Body of pancreas (tissue), 4 donors: Measurements from ENCODE around the gene GATA3. TPM values are rescaled to one million over a fixed set of nuclear protein-coding genes. Genes with fewer than 3 reads are reported as not detected.

ENCODE experiments used
- ATAC-seq: fragments of 150-250 bp; one replicate; pipeline ENCODE4 v1.9.1; 2016
- DNase-seq, 4 donors: peaks; one replicate each; pipeline ENCODE4 v3.0.0-alpha.2; 2019
- H3K27ac ChIP-seq, 4 donors: fragments of 200-600 bp; sonication (generic); 1 replicate in 3 of 4; 2 replicates in 1 of 4; pipeline versions ENCODE4 v1.5.1 to v1.6.1; 2016 to 2019; ENCODE audit warnings: mild to moderate bottlenecking in 1 of 4, mixed read lengths in 1 of 4, moderate library complexity in 1 of 4
- H3K27me3 ChIP-seq, 2 donors: fragments of 200-600 bp; sonication (generic); one replicate each; pipeline ENCODE4 v1.6.0; 2016; ENCODE audit warnings: mild to moderate bottlenecking in 1 of 2
- H3K36me3 ChIP-seq, 2 donors: fragments of 200-600 bp; sonication (generic); replicated peaks in 1 of 2; 2 replicates each; pipeline ENCODE4 v1.5.1; 2016; ENCODE audit warnings: low read depth in 2 of 2; ENCODE audit not compliant: insufficient read depth in 1 of 2
- H3K4me1 ChIP-seq: fragments of 200-600 bp; sonication (generic); one replicate; pipeline ENCODE4 v1.6.0; 2016
- H3K4me3 ChIP-seq, 2 donors: fragments of 200-600 bp; sonication (generic); 1 replicate in 1 of 2; 2 replicates in 1 of 2; pipeline ENCODE4 v1.5.1; 2016 to 2019
- H3K9me3 ChIP-seq, 3 donors: fragments of 200-600 bp; sonication (generic); 1 replicate in 2 of 3; 2 replicates in 1 of 3; pipeline ENCODE4 v1.5.1; 2016
- POLR2A ChIP-seq, 3 donors: fragments of 450-650 bp; IDR thresholded peaks; one replicate each; pipeline ENCODE4 v1.6.1; 2016; ENCODE audit warnings: antibody characterized with exemption in 3 of 3, mild to moderate bottlenecking in 2 of 3
- WGBS, 2 donors: methylation state at CpG; one replicate each; pipeline ENCODE4 v1.1.5; 2017; 5-methylcytosine and 5-hydroxymethylcytosine counted together
- intact Hi-C: fragments of 100-400 bp; cut with DNase I; formaldehyde crosslinking; loops from one replicate; pipeline ENCODE4 v1.15.1; 2023
- total RNA-seq, 2 donors: library from RNA; depleted of rRNA; stranded (reverse); fragments of >200 nt; gene quantifications; one replicate each; pipeline ENCODE4 v1.1.0, GENCODE V29; 2016
- TF ChIP-seq, protein P1 (sequence below), 7 experiments: fragments of 450-650 bp in 4 of 7; fragments of 200-600 bp in 3 of 7; sonication (generic) in 3 of 7; IDR thresholded peaks; one replicate each; pipeline ENCODE4 v1.5.1; 2016 to 2019; ENCODE audit warnings: antibody characterized with exemption in 7 of 7

GATA3 gene
- total RNA-seq, 2 donors from 2014 or later, result 0.26 to 0.66 TPM

DNA sequence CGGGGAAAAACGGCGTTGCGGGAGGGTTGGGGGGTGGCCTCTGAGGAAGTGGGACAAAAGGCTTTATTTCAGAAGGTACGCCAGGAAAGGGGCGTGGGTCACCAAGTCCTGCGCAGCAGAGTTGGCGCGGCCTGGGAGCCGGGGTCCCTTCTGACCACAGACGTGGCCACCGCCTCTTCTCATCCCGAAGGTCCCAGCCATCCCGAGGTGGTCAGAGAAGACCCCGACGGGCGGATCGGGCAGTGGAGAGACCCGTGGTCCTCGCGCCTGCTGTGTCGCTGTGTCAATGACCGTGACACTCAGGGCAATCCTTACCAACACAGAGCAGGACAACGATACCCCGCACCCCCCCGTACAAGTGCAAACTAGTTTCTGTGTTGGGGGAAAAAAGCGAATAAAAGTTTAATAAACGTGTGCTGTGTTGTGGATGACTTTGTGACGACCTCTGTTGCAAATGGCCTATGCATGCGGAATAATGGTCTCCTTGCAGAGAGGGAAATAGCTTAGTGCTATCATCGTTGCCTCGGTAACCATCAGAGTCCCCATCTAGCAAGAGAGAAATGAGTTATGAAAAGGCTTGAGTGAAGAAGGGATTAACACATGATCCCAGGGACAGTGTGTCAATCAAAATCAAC, 19.4 kb upstream of the GATA3 start:
- no peaks in the 10 kb centered on the region for H3K9me3 ChIP-seq
- no peak overlapping the region for H3K27ac ChIP-seq
- DNase-seq (no peak), ATAC-seq (no peak)
- TF ChIP-seq, protein P1, sequence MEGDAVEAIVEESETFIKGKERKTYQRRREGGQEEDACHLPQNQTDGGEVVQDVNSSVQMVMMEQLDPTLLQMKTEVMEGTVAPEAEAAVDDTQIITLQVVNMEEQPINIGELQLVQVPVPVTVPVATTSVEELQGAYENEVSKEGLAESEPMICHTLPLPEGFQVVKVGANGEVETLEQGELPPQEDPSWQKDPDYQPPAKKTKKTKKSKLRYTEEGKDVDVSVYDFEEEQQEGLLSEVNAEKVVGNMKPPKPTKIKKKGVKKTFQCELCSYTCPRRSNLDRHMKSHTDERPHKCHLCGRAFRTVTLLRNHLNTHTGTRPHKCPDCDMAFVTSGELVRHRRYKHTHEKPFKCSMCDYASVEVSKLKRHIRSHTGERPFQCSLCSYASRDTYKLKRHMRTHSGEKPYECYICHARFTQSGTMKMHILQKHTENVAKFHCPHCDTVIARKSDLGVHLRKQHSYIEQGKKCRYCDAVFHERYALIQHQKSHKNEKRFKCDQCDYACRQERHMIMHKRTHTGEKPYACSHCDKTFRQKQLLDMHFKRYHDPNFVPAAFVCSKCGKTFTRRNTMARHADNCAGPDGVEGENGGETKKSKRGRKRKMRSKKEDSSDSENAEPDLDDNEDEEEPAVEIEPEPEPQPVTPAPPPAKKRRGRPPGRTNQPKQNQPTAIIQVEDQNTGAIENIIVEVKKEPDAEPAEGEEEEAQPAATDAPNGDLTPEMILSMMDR (IDR thresholded peaks at IDR 0.05), result no peak
- no peak for TF ChIP-seq POLR2A (IDR thresholded peaks at IDR 0.05)
- peaks cover 29% of the 10 kb centered on the region for H3K4me1 ChIP-seq
- H3K27me3 ChIP-seq, result peaks cover 7 to 56% of the 10 kb centered on the region in 2 donors
- H3K4me3 ChIP-seq, result no peak overlapping the region
- intact Hi-C loops, result no loop called here
- 8 to 18% methylated on average over 23 to 32 of the region's 32 CpGs for WGBS, 2 donors
- no peaks in the 10 kb centered on the region for H3K36me3 ChIP-seq

DNA sequence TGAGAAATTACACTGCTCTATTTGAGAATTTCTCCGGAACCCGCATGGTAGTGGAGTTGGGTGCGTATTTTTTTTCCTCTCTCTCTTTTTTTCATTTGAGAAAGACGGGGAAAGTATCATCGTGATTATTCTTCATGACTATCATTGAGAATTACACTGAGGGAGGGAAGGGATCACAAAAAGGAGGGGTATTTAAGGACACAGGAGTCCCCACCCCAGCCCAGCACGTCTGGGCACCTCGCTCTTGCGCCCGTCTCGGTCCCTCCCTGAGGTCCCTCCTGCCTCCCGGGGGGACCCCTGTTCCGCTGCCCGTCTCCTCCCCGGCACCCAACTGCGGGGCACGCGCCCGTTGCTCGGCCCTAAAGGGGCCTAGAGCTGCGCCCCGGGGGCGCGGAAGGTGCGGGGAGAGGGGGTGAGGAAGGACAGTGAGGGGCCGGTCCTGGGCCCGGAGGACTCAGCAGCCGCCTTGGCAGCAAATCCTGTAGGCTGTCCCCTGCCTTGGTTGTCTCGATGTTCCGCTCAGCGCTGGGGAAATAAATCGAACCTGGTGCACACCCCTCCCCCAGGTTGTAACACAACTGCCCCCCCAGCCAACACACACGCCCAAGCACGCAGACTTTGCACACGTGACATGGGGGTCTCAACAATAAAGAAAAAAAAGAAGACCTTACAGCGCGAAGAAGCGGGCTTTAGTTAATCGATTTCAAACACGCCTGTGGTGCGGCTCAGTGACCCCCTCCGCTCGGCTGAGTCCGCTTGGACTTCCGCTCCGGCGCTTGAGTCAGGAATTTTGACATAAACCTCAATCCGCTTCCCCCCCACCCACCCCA, 18.6 kb upstream of the GATA3 start:
- Histone ChIP-seq H3K9me3 (no peaks in the 10 kb centered on the region), H3K27me3 (peaks cover 7 to 56% of the 10 kb centered on the region in 2 donors), H3K36me3 (no peaks in the 10 kb centered on the region), H3K4me3 (no peak overlapping the region), H3K27ac (no peak overlapping the region), H3K4me1 (peaks cover 29% of the 10 kb centered on the region)
- 6 to 8% methylated on average over 34 to 46 of the region's 47 CpGs for WGBS, 2 donors
- TF ChIP-seq, protein P1 (IDR thresholded peaks at IDR 0.05), result no peak
- no peak for TF ChIP-seq POLR2A (IDR thresholded peaks at IDR 0.05)
- intact Hi-C loops, result no loop called here
- ATAC-seq (no peak), DNase-seq (no peak)

DNA sequence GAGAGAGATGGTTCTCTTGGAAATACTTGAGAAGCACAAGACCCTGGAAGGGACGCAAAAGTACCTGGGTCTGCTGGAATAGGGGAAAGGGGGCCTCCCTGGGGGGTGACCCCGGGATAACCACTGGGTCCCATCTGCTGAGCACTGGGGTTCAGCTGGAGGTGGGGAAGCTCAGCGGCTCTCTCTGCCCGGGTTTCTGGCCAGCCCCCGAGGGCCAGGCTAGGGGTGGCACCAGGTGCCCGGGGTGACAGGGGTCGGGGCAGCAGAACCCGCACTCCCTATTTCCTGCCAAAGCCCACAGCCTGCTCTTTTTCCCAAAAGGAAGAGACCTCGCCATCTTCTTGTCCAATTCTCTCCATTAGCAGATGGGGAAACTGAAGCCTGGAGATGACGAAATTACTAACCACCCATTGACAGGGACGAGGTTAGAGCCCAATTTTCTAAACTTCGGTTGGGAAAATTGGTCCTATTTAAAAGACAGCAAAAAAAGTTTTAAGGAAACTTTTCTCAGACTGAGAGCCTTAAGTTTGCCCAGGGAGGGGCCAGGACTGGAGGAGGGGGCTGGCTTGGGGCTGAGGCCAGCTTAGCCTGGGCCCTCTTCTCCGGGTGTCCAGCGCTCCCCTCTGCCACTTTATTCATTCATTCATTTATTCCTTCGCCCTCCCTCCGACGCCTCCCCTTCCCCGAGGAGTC, 17.8 kb upstream of the GATA3 start:
- H3K36me3 ChIP-seq, result no peaks in the 10 kb centered on the region
- no peak for DNase-seq
- TF ChIP-seq, protein P1 (IDR thresholded peaks at IDR 0.05), result no peak
- TF ChIP-seq POLR2A (IDR thresholded peaks at IDR 0.05), result no peak
- H3K27me3 ChIP-seq, result peaks cover 7 to 56% of the 10 kb centered on the region in 2 donors
- WGBS, 2 donors, result 7 to 10% methylated on average over 16 to 18 of the region's 18 CpGs
- intact Hi-C loops, result no loop called here
- H3K27ac ChIP-seq, result no peak overlapping the region
- peaks cover 29% of the 10 kb centered on the region for H3K4me1 ChIP-seq
- no peaks in the 10 kb centered on the region for H3K9me3 ChIP-seq
- ATAC-seq, result no peak
- no peak overlapping the region for H3K4me3 ChIP-seq

DNA sequence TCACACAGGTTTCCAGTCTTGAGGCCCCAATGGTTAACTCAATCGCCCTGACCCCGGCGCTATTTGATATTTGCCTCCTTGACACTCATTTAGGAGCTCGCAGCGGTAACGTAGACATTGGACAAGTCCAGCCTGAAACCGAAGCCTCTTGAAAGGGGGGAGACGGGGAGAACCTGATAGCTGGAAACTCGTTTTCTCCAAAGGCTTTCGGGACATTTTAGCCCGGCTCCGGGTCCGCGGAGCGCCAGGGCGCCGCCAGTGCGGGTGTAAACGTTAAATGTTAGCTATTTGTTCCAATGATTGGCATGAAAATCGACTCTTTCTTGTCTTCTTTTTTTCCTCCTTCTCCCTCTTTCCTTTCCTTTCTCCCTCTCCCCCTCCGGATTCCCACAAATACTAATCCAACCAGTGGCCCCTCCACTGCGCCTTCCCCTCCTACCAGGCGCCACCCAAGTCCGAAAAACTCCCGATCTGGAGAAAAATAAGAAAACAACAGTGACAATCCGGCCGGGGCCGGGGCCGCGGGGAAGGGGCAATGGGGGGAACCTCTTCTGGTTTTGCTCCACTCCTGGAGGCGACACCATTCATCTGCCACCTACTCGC, 17.2 kb upstream of the GATA3 start:
- intact Hi-C loops, result no loop called here
- peaks cover 29% of the 10 kb centered on the region for H3K4me1 ChIP-seq
- 6% methylated on average over 32 of the region's 32 CpGs for WGBS, 2 donors
- no peak for DNase-seq
- H3K36me3 ChIP-seq, result no peaks in the 10 kb centered on the region
- H3K27ac ChIP-seq, result no peak overlapping the region
- no peaks in the 10 kb centered on the region for H3K9me3 ChIP-seq
- TF ChIP-seq, protein P1 (IDR thresholded peaks at IDR 0.05), result no peak
- no peak for TF ChIP-seq POLR2A (IDR thresholded peaks at IDR 0.05)
- H3K4me3 ChIP-seq, result no peak overlapping the region
- ATAC-seq, result no peak
- H3K27me3 ChIP-seq, result peaks cover 7 to 61% of the 10 kb centered on the region in 2 donors
